Epidermal melanocyte (primary cell): Measurements from ENCODE around the gene SAMD11.
"Not testable (repeated sequence)": the region's sequence is repeated elsewhere in the genome, so short reads cannot be mapped to it uniquely, and the experiment has no call there.

Source experiments
- DNase-seq: peaks from one replicate; pipeline ENCODE4 v3.0.0; 2011; ENCODE audit warnings: low spot score; ENCODE audit not compliant: insufficient read length

SAMD11 gene

GRCh38 chr1:974687-975328 is 51.1 kb downstream of the SAMD11 start:
- no peak for DNase-seq

DNA sequence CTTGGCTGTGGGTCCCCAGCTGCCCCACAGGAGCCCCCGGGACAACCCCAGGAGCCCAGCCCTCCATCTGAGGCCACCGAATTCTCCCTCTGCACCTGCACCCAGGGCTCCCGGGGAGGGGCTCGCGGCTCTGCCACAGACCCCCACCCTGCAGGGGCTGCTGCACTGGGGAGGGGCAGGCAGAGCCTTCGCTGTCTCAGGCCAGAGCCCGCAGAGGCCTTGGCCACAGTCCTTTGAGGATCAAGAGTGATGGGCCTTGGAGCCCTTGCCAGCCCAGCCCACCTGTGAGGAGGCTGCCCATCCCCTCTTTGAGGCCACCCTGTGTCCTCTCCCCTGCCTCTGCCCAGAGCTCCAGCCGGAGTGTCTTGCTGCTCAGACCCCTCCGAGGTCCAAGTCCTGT is 51.6 kb downstream of the SAMD11 start:
- no peak for DNase-seq

DNA sequence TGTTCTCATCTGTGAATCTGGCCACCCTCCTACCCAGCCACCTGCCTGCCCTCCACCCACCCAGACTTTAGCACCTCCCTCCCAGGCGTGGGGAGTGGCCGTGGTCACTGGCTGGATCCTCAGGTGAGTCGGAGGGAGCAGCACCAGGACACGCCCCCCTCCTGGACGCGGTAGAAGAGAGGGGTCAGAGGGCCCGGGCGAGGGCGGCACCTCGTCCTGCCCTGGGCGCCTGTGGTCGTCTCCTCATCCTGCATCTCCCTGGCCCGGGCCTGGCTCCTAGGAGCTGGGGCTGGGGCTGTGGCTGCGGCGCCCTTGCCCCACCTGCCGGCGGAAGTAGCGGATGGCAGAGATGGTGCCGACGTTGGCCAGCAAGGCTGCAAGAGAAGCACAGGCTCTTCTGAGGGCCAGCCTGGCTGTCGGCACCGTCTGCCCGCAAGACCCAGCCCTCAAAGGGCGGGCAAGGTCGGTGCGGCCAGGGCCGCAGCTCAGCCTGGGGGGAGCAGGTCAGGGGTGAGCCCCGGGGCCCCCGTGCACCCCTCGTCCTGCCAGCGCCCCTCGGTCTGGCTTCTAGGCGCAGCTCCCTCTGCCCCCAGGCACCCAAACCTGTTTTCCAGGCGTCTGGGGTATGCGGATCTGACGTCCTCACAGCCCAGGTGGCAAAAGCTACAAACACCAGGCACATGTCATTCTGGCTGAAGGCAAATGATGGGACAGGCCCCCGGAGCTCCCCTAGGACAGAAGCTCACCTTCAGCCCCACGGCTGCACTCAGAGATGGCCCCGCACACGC is 52.4 kb downstream of the SAMD11 start:
- peak; percentile 95 for DNase-seq

- not testable (repeated sequence) for DNase-seq
These were observed 53.1 kb downstream of the SAMD11 start for GRCh38 chr1:976791-977190.

DNA sequence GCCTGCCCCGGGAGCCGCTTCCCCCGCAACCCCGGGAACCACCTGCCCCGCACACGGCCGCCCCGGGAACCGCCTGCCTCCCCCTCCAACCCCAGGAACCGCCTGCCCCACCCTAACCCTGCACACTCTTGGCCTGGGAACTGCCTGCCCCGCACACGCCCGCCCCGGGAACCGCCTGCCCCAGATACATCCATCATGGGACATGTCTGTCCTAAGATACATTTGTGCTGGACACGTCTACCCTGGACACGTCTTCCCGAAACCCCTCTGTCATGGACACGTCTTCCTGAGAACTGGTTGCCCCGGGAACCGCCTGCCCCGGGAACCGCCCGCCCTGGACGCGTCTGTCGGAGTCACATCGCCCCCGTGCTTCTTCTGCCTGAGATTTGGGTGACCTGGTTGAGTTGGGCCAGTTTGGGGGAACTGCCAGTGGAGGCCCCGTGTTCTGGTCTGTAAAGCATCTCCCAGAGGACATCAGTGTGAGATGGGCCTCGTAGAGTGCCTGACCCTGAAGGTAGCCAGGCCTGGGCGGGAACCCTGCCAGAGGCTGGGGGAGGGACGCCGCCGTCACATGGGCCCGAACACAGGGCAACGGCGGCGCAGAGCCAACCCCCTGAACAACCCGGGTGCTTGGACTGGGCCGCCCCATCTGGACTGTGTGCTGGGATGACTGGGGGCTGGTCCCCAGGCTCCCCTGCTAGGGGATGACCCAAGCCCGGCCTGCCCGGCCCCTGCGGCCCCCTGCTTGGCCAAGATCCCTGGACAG is 54.5 kb downstream of the SAMD11 start:
- no peak for DNase-seq

DNA sequence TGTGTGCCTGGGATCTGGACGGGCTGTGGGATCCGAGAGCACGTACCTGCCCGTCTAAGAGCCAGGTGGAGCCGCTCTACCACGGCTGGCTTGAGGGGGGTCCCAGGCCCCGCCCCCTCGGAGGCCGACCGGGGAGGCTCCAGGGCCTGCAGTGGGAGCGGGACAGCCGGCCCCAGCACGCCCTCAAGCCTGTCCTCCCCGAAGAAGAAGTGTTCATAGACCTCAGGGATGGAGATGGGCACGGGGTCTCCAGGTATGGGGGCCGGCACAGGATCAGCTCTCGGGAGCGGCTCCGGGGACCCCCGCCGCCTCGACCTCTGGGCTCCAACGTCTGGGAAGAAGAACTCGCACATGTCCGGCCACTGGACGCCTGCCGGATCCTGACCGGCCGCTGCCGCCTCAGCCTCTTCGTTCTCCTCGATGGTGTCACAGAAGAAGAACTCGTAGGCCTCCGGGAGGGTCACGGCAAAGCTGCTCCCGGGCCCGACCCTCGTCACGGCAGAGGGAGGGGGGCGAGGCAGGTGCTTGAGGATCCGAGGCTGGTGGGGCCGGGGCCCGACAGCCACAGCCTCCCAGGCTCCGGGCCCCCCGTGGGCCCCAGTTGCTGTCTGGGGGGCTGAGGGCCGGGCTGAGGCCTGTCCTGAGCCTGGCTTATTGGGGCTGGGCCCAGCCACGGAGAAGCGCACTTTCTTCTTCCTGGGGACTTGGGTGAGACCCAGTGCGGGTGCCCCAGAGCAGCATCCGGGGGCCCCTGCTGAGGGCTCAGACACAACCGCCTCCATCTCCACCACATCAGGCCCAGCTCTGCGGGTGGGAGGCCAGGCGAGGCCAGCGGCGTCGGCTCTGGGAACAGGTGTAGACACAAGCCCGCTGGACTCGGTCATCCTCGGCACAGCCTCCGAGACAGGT is 55.4 kb downstream of the SAMD11 start:
- DNase-seq, result no peak

DNA sequence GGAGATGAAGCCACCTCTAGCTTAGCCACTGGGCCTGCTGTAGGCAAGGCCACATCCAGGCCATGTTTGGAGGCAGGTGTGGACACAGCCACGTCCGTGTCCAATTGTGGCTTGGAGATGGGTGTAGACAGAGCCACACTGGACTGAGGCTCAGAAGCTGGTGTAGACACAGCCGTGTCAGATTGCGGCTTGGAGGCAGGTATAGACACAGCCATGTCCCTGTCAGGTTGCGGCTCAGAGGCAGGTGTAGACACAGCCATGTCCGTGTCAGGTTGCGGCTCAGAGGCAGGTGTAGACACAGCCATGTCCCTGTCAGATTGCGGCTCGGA is 56.0 kb downstream of the SAMD11 start:
- no peak for DNase-seq

- no peak for DNase-seq
These were observed 56.4 kb downstream of the SAMD11 start for GRCh38 chr1:980137-980571.

DNA sequence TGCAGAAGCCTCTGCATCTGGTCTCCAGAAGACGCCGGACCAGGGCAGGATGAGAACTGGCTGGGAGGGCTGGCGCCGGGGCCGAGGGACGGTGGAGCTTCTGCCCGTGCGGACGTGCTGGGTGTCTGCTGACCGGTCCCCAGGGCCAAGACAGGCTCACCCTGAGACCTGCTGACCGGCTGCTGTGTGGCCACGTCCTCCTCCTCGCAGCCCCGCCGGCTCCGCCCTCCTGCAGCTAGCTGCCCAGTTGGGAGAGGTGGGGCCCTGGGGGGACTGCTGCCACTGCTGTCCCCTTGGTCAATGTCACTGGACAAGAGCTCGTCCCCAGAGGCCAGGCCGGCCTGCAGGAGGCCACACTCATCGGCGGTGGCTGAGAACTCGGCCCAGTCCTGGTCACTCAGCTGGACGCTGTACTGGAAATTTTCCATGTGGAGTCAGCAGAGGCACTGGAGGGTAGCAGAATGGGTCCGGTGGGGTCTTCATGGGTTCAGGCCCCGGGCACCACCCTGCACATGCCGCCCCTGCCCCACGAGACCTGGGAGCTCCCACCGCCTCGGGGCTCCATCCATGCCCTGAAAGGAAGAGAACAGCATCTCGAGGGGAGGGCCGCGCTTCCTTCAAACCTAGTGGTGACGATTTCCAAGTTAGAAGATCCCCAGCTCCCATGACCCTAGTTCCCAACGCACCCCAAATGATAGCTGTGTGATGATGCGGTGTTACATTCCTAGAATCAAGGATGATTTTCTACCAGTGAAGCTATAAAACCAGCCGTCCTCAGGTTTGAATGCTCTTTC is 57.1 kb downstream of the SAMD11 start:
- DNase-seq, result no peak

DNA sequence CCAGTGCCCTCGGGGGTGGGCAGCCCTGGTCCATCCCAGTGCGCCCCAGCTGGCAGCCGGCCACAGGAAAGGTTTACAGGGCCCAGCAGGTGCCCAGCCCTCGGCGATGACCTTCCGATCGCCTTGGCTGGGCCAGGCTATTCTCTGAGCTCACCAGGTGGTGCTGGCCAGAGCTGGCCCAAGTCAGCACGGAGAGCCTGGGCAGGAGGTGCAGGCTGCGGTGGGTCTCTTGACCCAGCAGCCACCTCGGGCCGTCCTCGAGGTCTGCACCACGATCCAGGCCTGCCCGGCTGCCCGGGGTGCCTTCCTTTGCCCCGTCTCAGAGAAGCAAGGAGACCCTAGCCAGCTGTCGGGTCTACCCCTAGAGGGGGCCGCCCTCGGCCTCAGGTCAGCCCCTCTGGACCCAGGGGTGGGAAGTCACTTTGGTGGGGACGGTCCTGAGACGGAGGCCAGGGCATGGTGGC is 57.8 kb downstream of the SAMD11 start:
- no peak for DNase-seq

GRCh38 chr1:981955-982558 is 58.3 kb downstream of the SAMD11 start, which contains the start of gene PERM1:
PERM1 (minus strand) TSS chr1:982093; CDS start chr1:981029, 1,064 bp downstream.
- DNase-seq, result no peak

- DNase-seq, result no peak
These were observed 59.2 kb downstream of the SAMD11 start for GRCh38 chr1:982765-983436.

GRCh38 chr1:983798-984475 is 60.2 kb downstream of the SAMD11 start:
- DNase-seq, result peak; percentile 77

GRCh38 chr1:984476-984814 is 60.7 kb downstream of the SAMD11 start:
- DNase-seq, result no peak

DNA sequence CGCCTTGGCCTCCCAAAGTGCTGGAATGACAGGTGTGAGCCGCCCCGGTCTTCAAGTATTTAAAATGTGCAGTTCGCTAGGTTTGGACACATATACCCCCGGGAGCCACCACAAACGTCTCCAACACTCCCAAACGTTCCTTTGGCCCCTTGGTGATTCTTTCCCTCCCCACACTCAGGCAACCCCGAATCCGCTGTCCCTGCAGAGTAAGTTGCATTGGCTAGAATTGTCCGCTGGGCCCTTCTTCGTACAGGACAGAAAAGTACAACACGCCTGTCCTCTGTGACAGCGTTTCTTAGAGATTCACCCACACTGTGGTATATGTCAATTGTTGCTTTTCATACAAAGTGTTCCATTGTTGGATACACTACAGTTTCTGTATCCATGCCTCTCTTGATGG is 61.4 kb downstream of the SAMD11 start:
- no peak for DNase-seq

DNA sequence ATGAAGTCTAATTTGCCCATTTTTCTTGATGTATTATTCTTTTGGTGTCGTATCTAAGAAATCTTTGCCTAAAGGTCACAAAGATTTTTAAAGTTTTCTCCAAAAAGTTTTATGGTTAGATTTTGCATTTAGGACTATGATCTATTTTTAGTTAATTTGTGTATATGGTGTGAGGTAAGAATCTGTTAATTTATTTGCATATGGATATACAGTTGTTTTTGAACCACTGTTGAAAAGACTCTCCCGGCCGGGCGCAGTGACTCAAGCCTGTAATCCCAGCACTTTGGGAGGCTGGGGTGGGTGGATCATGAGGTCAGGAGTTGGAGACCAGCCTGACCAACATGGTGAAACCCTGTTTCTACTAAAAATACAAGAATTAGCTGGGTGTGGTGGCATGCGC is 64.3 kb downstream of the SAMD11 start:
- DNase-seq, result not testable (repeated sequence)

GRCh38 chr1:991275-991674 is 67.6 kb downstream of the SAMD11 start:
- DNase-seq, result not testable (repeated sequence)

DNA sequence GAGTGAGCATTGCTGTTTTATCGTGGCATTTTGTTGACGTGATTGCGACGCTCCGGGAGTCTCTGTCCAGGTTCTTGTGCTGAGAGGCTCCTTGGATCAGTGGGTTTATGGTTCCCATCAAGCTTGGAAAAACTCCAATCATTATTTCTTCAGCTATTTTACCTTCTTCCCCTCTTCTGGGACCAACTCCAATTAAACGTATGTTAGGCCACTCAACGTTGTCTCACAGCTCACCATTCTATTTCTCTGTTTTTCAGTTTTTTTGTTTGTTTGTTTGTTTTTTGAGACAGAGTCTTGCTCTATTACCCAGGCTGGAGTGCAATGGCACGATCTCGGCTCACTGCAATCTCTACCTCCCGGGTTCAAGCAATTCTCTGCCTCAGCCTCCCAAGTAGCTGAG is 68.2 kb downstream of the SAMD11 start:
- no peak for DNase-seq

DNA sequence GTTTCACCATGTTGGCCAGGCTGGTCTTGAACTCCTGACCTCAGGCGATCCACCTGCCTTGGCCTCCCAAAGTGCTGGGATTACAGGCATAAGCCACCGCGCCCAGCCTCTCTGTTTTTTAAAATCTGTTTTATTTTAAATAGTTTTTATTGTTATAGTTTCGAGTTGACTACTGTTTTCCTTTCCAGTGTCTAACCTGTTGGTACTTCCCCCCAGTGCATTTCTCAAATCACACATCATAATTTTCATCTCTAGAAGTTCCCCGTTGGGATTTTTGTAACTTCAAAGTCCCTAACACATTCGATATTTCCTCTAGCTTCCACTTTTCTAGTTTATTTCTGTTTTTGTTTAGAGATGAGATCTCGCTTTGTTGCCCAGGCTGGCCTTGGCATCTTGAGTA is 68.6 kb downstream of the SAMD11 start:
- DNase-seq, result no peak
